ENCODE data around the gene FBXO22.

The FBXO22 gene

DNA sequence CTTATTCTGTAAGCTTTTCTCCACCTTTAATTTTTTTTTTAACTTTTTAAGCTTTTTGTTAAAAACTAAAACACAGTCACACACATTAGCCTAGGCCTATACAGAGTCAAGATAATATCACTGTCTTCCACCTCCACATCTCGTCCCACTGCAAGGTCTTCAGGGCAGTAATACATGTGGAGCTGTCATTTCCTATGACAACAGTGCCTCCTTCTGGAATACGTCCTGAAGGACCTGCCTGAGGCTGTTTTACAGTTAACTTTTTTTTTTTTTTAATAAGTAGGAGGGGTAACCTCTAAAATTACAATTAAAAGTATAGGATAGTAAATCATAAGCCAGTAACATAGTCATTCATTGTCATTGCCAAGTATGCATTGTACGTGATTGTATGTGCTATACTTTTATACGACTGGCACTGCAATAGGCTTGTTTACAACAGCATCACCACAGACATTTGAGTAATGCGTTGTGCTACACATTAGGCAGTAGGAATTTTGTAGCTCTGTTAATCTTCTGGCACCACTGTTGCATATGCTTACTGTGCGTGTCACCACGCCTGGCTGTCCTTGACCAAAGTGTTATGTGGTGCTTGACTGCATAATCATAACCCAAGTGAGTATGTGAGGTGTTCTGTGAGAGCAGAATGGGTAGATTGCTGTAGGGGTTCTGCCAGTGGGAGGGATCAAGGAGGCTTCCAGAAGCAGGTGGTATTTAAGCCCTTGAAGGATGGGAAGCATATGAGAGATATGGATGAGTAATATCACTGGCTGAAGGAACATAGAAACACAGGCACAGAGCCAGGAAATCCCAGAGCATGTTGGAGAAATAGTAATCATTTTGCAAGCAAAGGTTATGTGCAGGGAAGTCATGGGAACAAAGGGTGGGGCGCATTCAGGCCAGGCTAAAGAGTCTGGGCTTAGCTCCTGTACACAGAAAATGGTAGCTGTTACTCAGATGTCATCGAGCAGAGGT lies 18.3 kb downstream of the FBXO22 start:
- no peak overlapping the region for H3K4me3 Mint-ChIP-seq
- peak overlapping the region in 1 of 3 experiments; percentile 24 for H3K27ac Mint-ChIP-seq
- H3K36me3 Mint-ChIP-seq (ENCODE audit: low read depth) = peaks cover 41% of the 10 kb centered on the region
- TF ChIP-seq, protein P1, sequence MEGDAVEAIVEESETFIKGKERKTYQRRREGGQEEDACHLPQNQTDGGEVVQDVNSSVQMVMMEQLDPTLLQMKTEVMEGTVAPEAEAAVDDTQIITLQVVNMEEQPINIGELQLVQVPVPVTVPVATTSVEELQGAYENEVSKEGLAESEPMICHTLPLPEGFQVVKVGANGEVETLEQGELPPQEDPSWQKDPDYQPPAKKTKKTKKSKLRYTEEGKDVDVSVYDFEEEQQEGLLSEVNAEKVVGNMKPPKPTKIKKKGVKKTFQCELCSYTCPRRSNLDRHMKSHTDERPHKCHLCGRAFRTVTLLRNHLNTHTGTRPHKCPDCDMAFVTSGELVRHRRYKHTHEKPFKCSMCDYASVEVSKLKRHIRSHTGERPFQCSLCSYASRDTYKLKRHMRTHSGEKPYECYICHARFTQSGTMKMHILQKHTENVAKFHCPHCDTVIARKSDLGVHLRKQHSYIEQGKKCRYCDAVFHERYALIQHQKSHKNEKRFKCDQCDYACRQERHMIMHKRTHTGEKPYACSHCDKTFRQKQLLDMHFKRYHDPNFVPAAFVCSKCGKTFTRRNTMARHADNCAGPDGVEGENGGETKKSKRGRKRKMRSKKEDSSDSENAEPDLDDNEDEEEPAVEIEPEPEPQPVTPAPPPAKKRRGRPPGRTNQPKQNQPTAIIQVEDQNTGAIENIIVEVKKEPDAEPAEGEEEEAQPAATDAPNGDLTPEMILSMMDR (IDR thresholded peaks at IDR 0.05; ENCODE audit: unreplicated experiment in 3 of 3) = peak; percentile 33 to 50 (median 38)
- no peaks in the 10 kb centered on the region for H3K27me3 Mint-ChIP-seq (ENCODE audit: low read depth)
- H3K4me1 Mint-ChIP-seq = peaks cover 7% of the 10 kb centered on the region
- no peaks in the 10 kb centered on the region for H3K9me3 Mint-ChIP-seq

DNA sequence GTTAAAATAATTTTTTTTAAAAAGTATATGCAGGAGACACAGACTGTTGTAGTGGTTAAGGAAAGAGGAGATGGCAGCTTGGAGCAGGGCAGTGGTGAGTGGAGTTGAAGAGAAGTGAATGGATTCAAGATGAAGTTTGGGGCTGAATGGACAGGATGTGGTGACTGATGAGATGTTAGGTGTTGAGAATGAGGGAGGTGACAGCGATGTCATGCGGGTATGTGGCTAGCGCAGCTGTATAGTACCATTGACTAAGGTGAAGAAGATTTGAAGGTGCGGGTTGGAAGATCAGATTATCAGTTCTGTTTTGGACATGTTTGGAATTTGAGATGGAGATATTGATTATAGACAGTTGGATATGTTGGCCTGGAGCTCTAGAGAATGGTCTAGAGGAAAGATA lies 20.1 kb downstream of the FBXO22 start:
- H3K36me3 Mint-ChIP-seq (ENCODE audit: low read depth) = peaks cover 32% of the 10 kb centered on the region
- TF ChIP-seq, protein P1 (IDR thresholded peaks at IDR 0.05; ENCODE audit: unreplicated experiment in 3 of 3) = no peak
- H3K27me3 Mint-ChIP-seq (ENCODE audit: low read depth) = no peaks in the 10 kb centered on the region
- H3K9me3 Mint-ChIP-seq = no peaks in the 10 kb centered on the region
- H3K27ac Mint-ChIP-seq = no peak overlapping the region
- H3K4me3 Mint-ChIP-seq = no peak overlapping the region
- H3K4me1 Mint-ChIP-seq = peaks cover 7% of the 10 kb centered on the region

DNA sequence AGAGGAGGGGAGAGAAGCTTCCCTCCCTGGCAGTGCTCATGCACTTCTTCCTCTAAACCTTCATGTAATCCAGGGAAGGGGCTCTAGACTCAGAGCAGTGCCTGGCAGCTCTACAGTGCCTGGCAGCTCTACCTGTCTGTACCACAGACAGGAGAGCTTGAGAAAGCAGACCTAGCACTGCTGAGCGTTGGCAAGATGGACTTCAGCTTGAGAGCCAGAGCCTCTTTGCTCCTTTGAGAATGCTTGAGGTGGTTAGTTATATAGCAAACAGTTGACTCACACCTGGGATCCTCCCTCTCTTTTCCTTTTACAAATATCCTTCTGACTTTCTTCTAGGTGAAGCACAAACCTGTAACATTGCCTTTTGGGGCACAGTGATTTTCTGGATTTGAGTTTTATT lies 20.9 kb downstream of the FBXO22 start:
- Mint-ChIP-seq H3K9me3 (no peaks in the 10 kb centered on the region), H3K4me3 (no peak overlapping the region), H3K27me3 (ENCODE audit: low read depth) (no peaks in the 10 kb centered on the region), H3K27ac (no peak overlapping the region), H3K4me1 (peaks cover 7% of the 10 kb centered on the region), H3K36me3 (ENCODE audit: low read depth) (peaks cover 28% of the 10 kb centered on the region)
- TF ChIP-seq, protein P1 (IDR thresholded peaks at IDR 0.05; ENCODE audit: unreplicated experiment in 3 of 3) = no peak

DNA sequence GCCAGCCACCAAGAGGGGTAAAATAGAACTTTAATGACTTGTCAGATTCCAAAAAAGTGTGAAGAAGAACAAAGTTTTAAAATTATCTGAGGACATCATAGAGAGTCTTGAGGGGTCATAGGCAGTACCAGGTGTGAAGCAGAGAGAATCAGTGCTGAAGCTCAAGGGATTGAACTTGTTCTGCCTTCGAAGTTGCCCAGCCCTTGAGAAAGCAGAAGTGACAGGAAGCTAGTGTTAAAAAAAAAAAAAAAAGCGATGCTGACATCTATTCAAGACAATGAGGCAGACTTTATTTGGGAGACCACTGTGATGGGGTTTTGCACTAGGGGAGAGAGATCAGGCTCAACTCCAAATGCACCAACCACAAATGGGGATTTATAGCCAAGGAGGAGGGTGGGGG lies 21.8 kb downstream of the FBXO22 start:
- Mint-ChIP-seq H3K4me3 (no peak overlapping the region), H3K9me3 (no peaks in the 10 kb centered on the region), H3K4me1 (peaks cover 7% of the 10 kb centered on the region), H3K36me3 (ENCODE audit: low read depth) (peaks cover 22% of the 10 kb centered on the region), H3K27me3 (ENCODE audit: low read depth) (no peaks in the 10 kb centered on the region), H3K27ac (no peak overlapping the region)
- TF ChIP-seq, protein P1 (IDR thresholded peaks at IDR 0.05; ENCODE audit: unreplicated experiment in 3 of 3) = no peak

DNA sequence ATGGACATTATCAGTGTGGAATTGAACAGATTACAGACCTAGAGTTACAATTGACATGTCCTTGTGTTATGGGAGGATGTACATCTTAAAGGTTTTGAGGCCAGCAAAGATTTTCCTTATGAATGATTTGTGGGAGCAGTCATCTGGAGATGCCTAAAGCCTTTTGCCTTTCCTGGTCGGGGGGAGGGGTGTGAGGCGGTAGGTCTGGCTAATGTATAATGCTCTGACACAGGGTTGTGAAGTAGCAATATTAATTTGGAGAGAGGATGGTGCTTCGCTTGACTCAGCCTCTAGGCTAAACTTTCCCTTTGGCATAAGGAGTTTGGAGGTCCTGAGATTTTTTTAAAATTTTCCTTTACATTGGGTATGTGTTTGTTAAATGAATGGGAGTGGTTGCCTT lies 23.3 kb downstream of the FBXO22 start:
- H3K4me1 Mint-ChIP-seq = peaks cover 7% of the 10 kb centered on the region
- no peaks in the 10 kb centered on the region for H3K27me3 Mint-ChIP-seq (ENCODE audit: low read depth)
- no peaks in the 10 kb centered on the region for H3K9me3 Mint-ChIP-seq
- peaks cover 33% of the 10 kb centered on the region for H3K36me3 Mint-ChIP-seq (ENCODE audit: low read depth)
- H3K4me3 Mint-ChIP-seq = no peak overlapping the region
- H3K27ac Mint-ChIP-seq = no peak overlapping the region
- TF ChIP-seq, protein P1 (IDR thresholded peaks at IDR 0.05; ENCODE audit: unreplicated experiment in 3 of 3) = no peak

DNA sequence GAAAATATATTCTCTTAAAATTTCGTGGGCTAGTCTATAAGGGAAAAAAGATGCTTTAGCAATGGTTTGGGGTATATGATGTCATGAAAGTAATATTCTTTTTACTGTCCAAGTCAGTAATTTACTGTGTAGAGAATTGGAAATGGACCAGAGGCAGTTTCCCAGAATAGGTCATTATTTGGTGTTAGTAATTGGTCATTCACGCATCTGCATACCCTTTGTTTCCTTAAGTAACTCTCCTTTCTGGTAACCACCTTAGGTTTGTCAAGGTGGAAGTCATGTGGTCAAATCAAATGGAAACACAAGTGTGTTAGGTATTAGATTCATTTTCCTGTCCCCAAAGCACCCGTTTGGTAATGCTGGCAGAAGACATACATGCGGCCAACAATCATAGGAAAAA lies 23.9 kb downstream of the FBXO22 start:
- Mint-ChIP-seq H3K27me3 (ENCODE audit: low read depth) (no peaks in the 10 kb centered on the region), H3K4me1 (no peaks in the 10 kb centered on the region), H3K36me3 (ENCODE audit: low read depth) (peaks cover 30% of the 10 kb centered on the region), H3K4me3 (no peak overlapping the region), H3K27ac (no peak overlapping the region), H3K9me3 (no peaks in the 10 kb centered on the region)
- TF ChIP-seq, protein P1 (IDR thresholded peaks at IDR 0.05; ENCODE audit: unreplicated experiment in 3 of 3) = no peak

All from nephron (organoid).